ENCODE results near the gene HERC2.
A peak's percentile ranks its signal among the peaks of the same experiment; 100 is the strongest.
"Not testable (repeated sequence)": the region's sequence is repeated elsewhere in the genome, so short reads cannot be mapped to it uniquely, and the experiment has no call there.

HERC2 gene

GRCh38 chr15:28274635-28275034 lies 47.3 kb downstream of the HERC2 start:
- DNase-seq: no peak

- no peak for DNase-seq
Observed at GRCh38 chr15:28273873-28274610, 47.9 kb downstream of the HERC2 start.

- DNase-seq: no peak
Observed at GRCh38 chr15:28273468-28273867, 48.5 kb downstream of the HERC2 start.

- no peak for DNase-seq
Observed at GRCh38 chr15:28272587-28272986, 49.4 kb downstream of the HERC2 start.

- no peak for DNase-seq
Observed at GRCh38 chr15:28271697-28272260, 50.2 kb downstream of the HERC2 start.

GRCh38 chr15:28269097-28269496 lies 52.9 kb downstream of the HERC2 start:
- DNase-seq: no peak

GRCh38 chr15:28267727-28268126 lies 54.3 kb downstream of the HERC2 start:
- DNase-seq: no peak

GRCh38 chr15:28265334-28266019 lies 56.5 kb downstream of the HERC2 start:
- no peak for DNase-seq

- DNase-seq: no peak
Observed at GRCh38 chr15:28264166-28264565, 57.8 kb downstream of the HERC2 start.

GRCh38 chr15:28262438-28262837 lies 59.5 kb downstream of the HERC2 start:
- DNase-seq: no peak

- no peak for DNase-seq
Observed at GRCh38 chr15:28260722-28261121, 61.3 kb downstream of the HERC2 start.

- no peak for DNase-seq
Observed at GRCh38 chr15:28260317-28260716, 61.7 kb downstream of the HERC2 start.

- DNase-seq: no peak
Observed at GRCh38 chr15:28255965-28256364, 66.0 kb downstream of the HERC2 start.

- no peak for DNase-seq
Observed at GRCh38 chr15:28252831-28253230, 69.1 kb downstream of the HERC2 start.

- DNase-seq: no peak
Observed at GRCh38 chr15:28246605-28247004, 75.4 kb downstream of the HERC2 start.

GRCh38 chr15:28243901-28244300 lies 78.1 kb downstream of the HERC2 start:
- DNase-seq: no peak

GRCh38 chr15:28243399-28243798 lies 78.6 kb downstream of the HERC2 start:
- no peak for DNase-seq

- DNase-seq: not testable (repeated sequence)
Observed at GRCh38 chr15:28238296-28238695, 83.7 kb downstream of the HERC2 start.

- not testable (repeated sequence) for DNase-seq
Observed at GRCh38 chr15:28231743-28232142, 90.2 kb downstream of the HERC2 start.

- DNase-seq: not testable (repeated sequence)
Observed at GRCh38 chr15:28231336-28231735, 90.6 kb downstream of the HERC2 start.

- peak; percentile 56 for DNase-seq
Observed at GRCh38 chr15:28228990-28229640, 92.9 kb downstream of the HERC2 start.

GRCh38 chr15:28228096-28228495 lies 93.9 kb downstream of the HERC2 start:
- no peak for DNase-seq

- DNase-seq: peak; percentile 22
Observed at GRCh38 chr15:28227303-28227702, 94.7 kb downstream of the HERC2 start.

GRCh38 chr15:28222612-28223011 lies 99.4 kb downstream of the HERC2 start:
- DNase-seq: not testable (repeated sequence)

Data from NCI-H1105 treated with DMSO at 0.1 percent for 48 hours (cell line).